K562 (cell line): Measurements from ENCODE around the gene SPATA20. TPM values are rescaled to one million over a fixed set of nuclear protein-coding genes. Genes with fewer than 3 reads are reported as not detected.

Experiments
- ATAC-seq: fragments of 200-7000 bp; cut with Tn5 transposase; 3 replicates; pipeline ENCODE4 v1.9.1; 2020; ENCODE audit warnings: moderate library complexity
- BruUV-seq: library from RNA; stranded (reverse); fragments of 400-500 nt; replicated peaks from 2 replicates; lab custom pipeline; 2021; lab: Mats Ljungman, UMichigan
- CTCF ChIA-PET: fragments of 300-600 bp; formaldehyde crosslinking; extraction: SDS; loops from one replicate; lab custom pipeline; 2021; ENCODE audit warnings: low intra/inter-chr PET ratio; lab: Yijun Ruan, JAX
- POLR2A ChIA-PET: fragments of 300-600, 350-650 bp; sonication (Branson Sonifier 250); formaldehyde crosslinking; extraction: SDS; loops from one replicate; lab custom pipeline; 2021; ENCODE audit warnings: antibody characterized with exemption, inconsistent platforms; lab: Yijun Ruan, JAX
- DNase-seq, 4 experiments: peaks; one replicate each; pipeline versions ENCODE4 v3.0.0 to v3.0.0-alpha.2; 2011 to 2018; ENCODE audit warnings: low spot score in 3 of 4, mixed read lengths in 3 of 4; ENCODE audit errors: extremely low read depth in 1 of 4
- FAIRE-seq: peaks from 2 replicates; lab custom pipeline; 2011; peaks lifted over from hg19 to GRCh38; lab: Jason Lieb, UNC
- H2AFZ ChIP-seq: 2 replicates; pipeline ENCODE4 v1.6.0; 2011; ENCODE audit warnings: low read depth, low read length, control low read depth, inconsistent platforms
- H3K27ac ChIP-seq: fragments of 200-600 bp; 3 replicates; pipeline ENCODE4 v1.8.0; 2011; ENCODE audit warnings: low read depth, mild to moderate bottlenecking, control low read depth, inconsistent platforms, low read length, moderate library complexity, mixed read lengths; ENCODE audit errors: extremely low read depth
- H3K27me3 ChIP-seq, 2 experiments: fragments of 300-600 bp in 1 of 2; 2 replicates in 1 of 2; 3 replicates in 1 of 2; pipeline versions ENCODE4 v1.6.0 to v1.8.0; 2011; ENCODE audit warnings: inconsistent platforms in 2 of 2, low read length in 2 of 2, mild to moderate bottlenecking in 1 of 2, mixed read lengths in 1 of 2, moderate library complexity in 1 of 2; ENCODE audit not compliant: control insufficient read depth in 2 of 2, insufficient read depth in 2 of 2
- H3K36me3 ChIP-seq: fragments of 300-600 bp; 3 replicates; pipeline ENCODE4 v1.8.0; 2011; ENCODE audit warnings: mild to moderate bottlenecking, low read length, inconsistent platforms; ENCODE audit not compliant: control insufficient read depth, insufficient read depth
- H3K4me1 ChIP-seq, 2 experiments: fragments of 200-600 bp in 1 of 2; replicated peaks in 1 of 2; 2 replicates in 1 of 2; 3 replicates in 1 of 2; pipeline versions ENCODE4 v1.5.1 to v1.8.0; 2011; ENCODE audit warnings: inconsistent platforms in 2 of 2, low read length in 2 of 2, mild to moderate bottlenecking in 1 of 2, mixed read lengths in 1 of 2, moderate library complexity in 1 of 2; ENCODE audit not compliant: control insufficient read depth in 2 of 2, insufficient read depth in 2 of 2
- H3K4me2 ChIP-seq: 2 replicates; pipeline ENCODE4 v1.6.1; 2011; ENCODE audit warnings: low read length, control low read depth, inconsistent platforms, mixed read lengths; ENCODE audit not compliant: insufficient read depth
- H3K4me3 ChIP-seq: fragments of 200-600 bp; sonication (generic), shearing (Covaris generic); 2 replicates; pipeline ENCODE4 v1.5.1; 2016; ENCODE audit warnings: control low read depth, inconsistent platforms
- H3K79me2 ChIP-seq: fragments of 200-600 bp; 3 replicates; pipeline ENCODE4 v1.8.0; 2011; ENCODE audit warnings: low read length, inconsistent platforms; ENCODE audit not compliant: control insufficient read depth, insufficient read depth
- H3K9ac ChIP-seq, 2 experiments: 2 replicates each; pipeline versions ENCODE4 v1.6.0 to v1.6.1; 2011; ENCODE audit warnings: low read depth in 2 of 2, low read length in 2 of 2, control low read depth in 1 of 2, inconsistent platforms in 1 of 2, mild to moderate bottlenecking in 1 of 2, mixed read lengths in 1 of 2; ENCODE audit not compliant: insufficient read depth in 1 of 2
- H3K9me1 ChIP-seq: one replicate; pipeline ENCODE4 v1.6.0; 2011; ENCODE audit warnings: inconsistent platforms, mild to moderate bottlenecking, low read length, moderate library complexity; ENCODE audit not compliant: control insufficient read depth, insufficient read depth
- H3K9me3 ChIP-seq: replicated peaks from 2 replicates; pipeline ENCODE4 v1.5.1; 2011; ENCODE audit warnings: low read depth, low read length, inconsistent platforms; ENCODE audit not compliant: control insufficient read depth, insufficient read depth
- H4K20me1 ChIP-seq: replicated peaks from 2 replicates; pipeline ENCODE4 v1.6.1; 2011; ENCODE audit warnings: low read length, inconsistent platforms, mixed read lengths; ENCODE audit not compliant: control insufficient read depth, insufficient read depth
- BCL6 ChIP-seq: fragments of 250-450 bp; sonication (Bioruptor Pico); IDR thresholded peaks from 2 replicates; pipeline ENCODE4 v1.4.0; 2020
- FOXK2 ChIP-seq, 2 experiments: fragments of 450-650 bp; IDR thresholded peaks in 1 of 2; conservative IDR thresholded peaks in 1 of 2; 2 replicates each; pipeline ENCODE4 v1.6.1; 2016; ENCODE audit warnings: low read depth in 2 of 2, mild to moderate bottlenecking in 1 of 2
- GTF2E2 ChIP-seq: fragments of 200-800 bp; sonication (Bioruptor generic); IDR thresholded peaks from 2 replicates; pipeline ENCODE4 v1.6.1; 2016; ENCODE audit warnings: missing genetic modification characterization, missing compliant biosample characterization
- HDAC3 ChIP-seq: fragments of 450-650 bp; IDR thresholded peaks from 2 replicates; pipeline ENCODE4 v1.6.1; 2018; ENCODE audit warnings: borderline replicate concordance, mild to moderate bottlenecking, moderate library complexity; ENCODE audit not compliant: partially characterized antibody
- MAFF ChIP-seq: IDR thresholded peaks from 2 replicates; pipeline ENCODE4 v1.6.1; 2012; ENCODE audit warnings: low read length, improper control_type of control experiment
- NFXL1 ChIP-seq: fragments of 450-650 bp; formaldehyde crosslinking; IDR thresholded peaks from 2 replicates; pipeline ENCODE4 v1.4.0; 2021; ENCODE audit warnings: mild to moderate bottlenecking
- POLR2AphosphoS2 ChIP-seq: IDR thresholded peaks from 2 replicates; pipeline ENCODE4 v1.6.1; 2012; ENCODE audit warnings: low read length, improper control_type of control experiment
- POLR2G ChIP-seq: fragments of 200-400 bp; formaldehyde crosslinking; IDR thresholded peaks from 2 replicates; pipeline ENCODE4 v1.6.1; 2017; ENCODE audit warnings: low read depth, mild to moderate bottlenecking, antibody characterized with exemption, low read length, moderate library complexity
- PTTG1 ChIP-seq: fragments of 450-650 bp; IDR thresholded peaks from 2 replicates; pipeline ENCODE4 v1.6.1; 2016; ENCODE audit warnings: low read depth, mild to moderate bottlenecking, missing genetic modification characterization, missing compliant biosample characterization
- RBM17 ChIP-seq: fragments of 200-400 bp; formaldehyde crosslinking; IDR thresholded peaks from 2 replicates; pipeline ENCODE4 v1.6.1; 2017; ENCODE audit warnings: low read depth, mild to moderate bottlenecking, low read length, borderline replicate concordance
- SMAD4 ChIP-seq: fragments of 250-450 bp; sonication (Bioruptor Pico); conservative IDR thresholded peaks from 2 replicates; pipeline ENCODE4 v1.8.0; 2021; ENCODE audit warnings: inconsistent platforms, mild to moderate bottlenecking, moderate library complexity
- SMARCE1 ChIP-seq: fragments of 450-650 bp; IDR thresholded peaks from 2 replicates; pipeline ENCODE4 v1.7.1; 2016; ENCODE audit warnings: mild to moderate bottlenecking
- STAT5B ChIP-seq: fragments of 250-450 bp; sonication (Bioruptor Pico); IDR thresholded peaks from 2 replicates; pipeline ENCODE4 v1.8.0; 2021; ENCODE audit warnings: mild to moderate bottlenecking, inconsistent platforms
- WHSC1 ChIP-seq: IDR thresholded peaks from one replicate; pipeline ENCODE4 v1.6.1; 2012; ENCODE audit warnings: low read length, control low read depth, inconsistent platforms
- ZNF41 ChIP-seq: fragments of 250-450 bp; sonication (Bioruptor Pico); conservative IDR thresholded peaks from 2 replicates; pipeline ENCODE4 v1.4.0; 2020; ENCODE audit warnings: mild to moderate bottlenecking
- ZNF507 ChIP-seq: conservative IDR thresholded peaks from 2 replicates; pipeline ENCODE4 v1.6.1; 2017; ENCODE audit warnings: missing genetic modification characterization, missing compliant biosample characterization
- ZNF551 ChIP-seq: fragments of 250-450 bp; sonication (Bioruptor Pico); IDR thresholded peaks from 2 replicates; pipeline ENCODE4 v1.5.0; 2021; ENCODE audit warnings: mild to moderate bottlenecking, moderate library complexity
- ZNF561 ChIP-seq: fragments of 450-650 bp; formaldehyde crosslinking; conservative IDR thresholded peaks from 2 replicates; pipeline ENCODE4 v1.4.0; 2020; ENCODE audit warnings: mild to moderate bottlenecking, moderate library complexity
- ZNF766 ChIP-seq: fragments of 200-800 bp; sonication (Bioruptor generic); conservative IDR thresholded peaks from 2 replicates; pipeline ENCODE4 v1.6.1; 2016; ENCODE audit warnings: missing genetic modification characterization, missing compliant biosample characterization
- WGBS: fragments of 100-300 bp; shearing (Covaris generic); methylation state at CpG from one replicate; pipeline ENCODE4 v1.1.6; 2016; ENCODE audit warnings: low coverage, mixed read lengths; ENCODE audit not compliant: insufficient coverage; ENCODE audit errors: missing lambda C conversion rate; 5-methylcytosine and 5-hydroxymethylcytosine counted together
- in situ Hi-C: fragments of 300-500 bp; cut with MboI; formaldehyde crosslinking; loops from 4 replicates; pipeline ENCODE4 v1.15.0; 2018; ENCODE audit warnings: inconsistent platforms, mixed read lengths
- intact Hi-C: fragments of 100-400 bp; cut with micrococcal nuclease; formaldehyde crosslinking; loops from 2 replicates; pipeline ENCODE4 v1.14.2; 2022
- polyA plus RNA-seq, 8 experiments: library from polyadenylated mRNA; depleted of rRNA in 4 of 8; stranded (reverse) in 5 of 8; unstranded in 3 of 8; fragments of >200 nt; fragmentation: Nextera tagmentation in 2 of 8; fragmentation: Illumina TruSeq in 1 of 8; extraction: Ambion mirVana in 2 of 8; extraction: Trizol in 1 of 8; gene quantifications; 2 replicates each; pipeline versions ENCODE4 v1.2.1 to v1.2.3, GENCODE V29; 2011 to 2014; ENCODE audit warnings: inconsistent platforms in 1 of 8, missing spikeins in 1 of 8
- total RNA-seq, 7 experiments: library from RNA; depleted of rRNA in 6 of 7; stranded (reverse); fragments of >200 nt in 6 of 7; fragmentation: Illumina TruSeq in 2 of 7; extraction: Trizol in 2 of 7; gene quantifications; 2 replicates each; pipeline versions ENCODE4 v1.2.1 to v1.2.3, GENCODE V29; 2011 to 2021; ENCODE audit warnings: low replicate concordance in 1 of 7
- TF ChIP-seq, protein P1 (sequence below), 2 experiments: fragments of 450-650 bp; IDR thresholded peaks; 2 replicates each; pipeline ENCODE4 v1.6.1; 2018; ENCODE audit warnings: mild to moderate bottlenecking in 2 of 2, low read depth in 1 of 2; ENCODE audit not compliant: partially characterized antibody in 2 of 2

Gene SPATA20
- total and polyA plus RNA-seq, 9 of the 15 experiments (the other 6 are each of a cell fraction or from before 2014, with no cell fraction given): 0.08 to 4.0 (median 1.5) TPM

GRCh38 chr17:50570032-50570431 is 23.1 kb downstream of the SPATA20 start:
- BruUV-seq: no TSS peak
- no peak overlapping the region for H3K4me2 ChIP-seq
- no peak for FAIRE-seq

DNA sequence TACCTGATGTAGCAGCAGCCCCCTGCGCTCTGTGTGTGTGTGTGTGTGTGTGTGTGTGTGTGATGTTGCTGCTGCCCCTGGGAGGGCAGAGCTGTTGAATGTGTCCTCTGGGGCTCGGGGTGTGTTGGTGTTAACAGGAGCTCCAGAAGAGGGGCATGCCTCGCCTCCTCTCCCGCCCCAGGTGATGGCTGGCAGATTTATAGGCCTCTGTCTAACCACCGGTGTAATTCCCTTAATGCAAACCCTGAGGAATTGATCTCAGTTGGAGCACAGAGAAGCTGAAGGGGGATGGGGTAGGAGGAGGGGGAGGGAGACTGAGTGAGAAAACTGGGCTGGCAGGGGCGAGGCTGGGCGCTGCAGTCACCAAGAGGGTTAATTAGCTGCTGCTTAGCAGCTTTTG is 23.6 kb downstream of the SPATA20 start:
- no peaks in the 10 kb centered on the region for H3K9me1 ChIP-seq
- no peak for ATAC-seq
- no peaks in the 10 kb centered on the region for H3K9me3 ChIP-seq
- no TSS peak for BruUV-seq
- ChIA-PET POLR2A (interaction anchor here (1.1 to 1.6 kb wide), 2 partner anchors 8 to 22 kb away, joined by 3 read pairs; no protein-coding TSS in a partner anchor), CTCF (no interaction called here)
- peaks cover 5 to 71% of the 10 kb centered on the region in 2 experiments; a peak in 4 of 5 replicates for H3K27me3 ChIP-seq
- H3K4me3 ChIP-seq: no peak overlapping the region
- no peak overlapping the region for H3K27ac ChIP-seq
- FAIRE-seq: no peak
- in situ Hi-C loops: no loop called here
- no peak overlapping the region for H2AFZ ChIP-seq
- no peaks in the 10 kb centered on the region for H3K36me3 ChIP-seq
- no peaks in the 10 kb centered on the region for H3K79me2 ChIP-seq
- H4K20me1 ChIP-seq: peaks cover 7% of the 10 kb centered on the region; the same call in 1 of the 2 replicates
- no peak overlapping the region for H3K9ac ChIP-seq
- 2% methylated on average over 6 of the region's 7 CpGs for WGBS
- intact Hi-C loops: no loop called here
- no peak overlapping the region for H3K4me2 ChIP-seq
- DNase-seq: no peak
- peaks cover 7 to 12% of the 10 kb centered on the region in 2 experiments; a peak in 3 of 5 replicates for H3K4me1 ChIP-seq
- no peak for TF ChIP-seq STAT5B (CRISPR knock-in tag)
- no peak for TF ChIP-seq HDAC3
- TF ChIP-seq GTF2E2 (tag): no peak
- TF ChIP-seq ZNF41 (CRISPR knock-in tag): no peak
- TF ChIP-seq POLR2G: no peak
- TF ChIP-seq RBM17: no peak
- TF ChIP-seq, protein P1, sequence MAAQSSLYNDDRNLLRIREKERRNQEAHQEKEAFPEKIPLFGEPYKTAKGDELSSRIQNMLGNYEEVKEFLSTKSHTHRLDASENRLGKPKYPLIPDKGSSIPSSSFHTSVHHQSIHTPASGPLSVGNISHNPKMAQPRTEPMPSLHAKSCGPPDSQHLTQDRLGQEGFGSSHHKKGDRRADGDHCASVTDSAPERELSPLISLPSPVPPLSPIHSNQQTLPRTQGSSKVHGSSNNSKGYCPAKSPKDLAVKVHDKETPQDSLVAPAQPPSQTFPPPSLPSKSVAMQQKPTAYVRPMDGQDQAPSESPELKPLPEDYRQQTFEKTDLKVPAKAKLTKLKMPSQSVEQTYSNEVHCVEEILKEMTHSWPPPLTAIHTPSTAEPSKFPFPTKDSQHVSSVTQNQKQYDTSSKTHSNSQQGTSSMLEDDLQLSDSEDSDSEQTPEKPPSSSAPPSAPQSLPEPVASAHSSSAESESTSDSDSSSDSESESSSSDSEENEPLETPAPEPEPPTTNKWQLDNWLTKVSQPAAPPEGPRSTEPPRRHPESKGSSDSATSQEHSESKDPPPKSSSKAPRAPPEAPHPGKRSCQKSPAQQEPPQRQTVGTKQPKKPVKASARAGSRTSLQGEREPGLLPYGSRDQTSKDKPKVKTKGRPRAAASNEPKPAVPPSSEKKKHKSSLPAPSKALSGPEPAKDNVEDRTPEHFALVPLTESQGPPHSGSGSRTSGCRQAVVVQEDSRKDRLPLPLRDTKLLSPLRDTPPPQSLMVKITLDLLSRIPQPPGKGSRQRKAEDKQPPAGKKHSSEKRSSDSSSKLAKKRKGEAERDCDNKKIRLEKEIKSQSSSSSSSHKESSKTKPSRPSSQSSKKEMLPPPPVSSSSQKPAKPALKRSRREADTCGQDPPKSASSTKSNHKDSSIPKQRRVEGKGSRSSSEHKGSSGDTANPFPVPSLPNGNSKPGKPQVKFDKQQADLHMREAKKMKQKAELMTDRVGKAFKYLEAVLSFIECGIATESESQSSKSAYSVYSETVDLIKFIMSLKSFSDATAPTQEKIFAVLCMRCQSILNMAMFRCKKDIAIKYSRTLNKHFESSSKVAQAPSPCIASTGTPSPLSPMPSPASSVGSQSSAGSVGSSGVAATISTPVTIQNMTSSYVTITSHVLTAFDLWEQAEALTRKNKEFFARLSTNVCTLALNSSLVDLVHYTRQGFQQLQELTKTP (IDR thresholded peaks at IDR 0.05; ENCODE audit: low read depth in 1 of 2, partially characterized antibody in 2 of 2): no peak
- no peak for TF ChIP-seq MAFF
- TF ChIP-seq ZNF507 (tag): no peak

More at GRCh38 chr17:50570032-50570431, 23.1 kb downstream of the SPATA20 start:
- H3K27me3 ChIP-seq: peaks cover 5 to 68% of the 10 kb centered on the region in 2 experiments; a peak in 4 of 5 replicates
- no peak overlapping the region for H3K4me3 ChIP-seq
- 19% methylated on average over 8 of the region's 8 CpGs for WGBS
- ATAC-seq (no peak), DNase-seq (no peak)
- peaks cover 7% of the 10 kb centered on the region; the same call in 1 of the 2 replicates for H4K20me1 ChIP-seq
- no peaks in the 10 kb centered on the region for H3K36me3 ChIP-seq
- in situ Hi-C loops: no loop called here
- POLR2A ChIA-PET: interaction anchor here (1.1 to 1.6 kb wide), 2 partner anchors 9 to 23 kb away, joined by 3 read pairs; no protein-coding TSS in a partner anchor
- H3K27ac ChIP-seq: no peak overlapping the region
- no peaks in the 10 kb centered on the region for H3K79me2 ChIP-seq
- no peak overlapping the region for H3K9ac ChIP-seq
- CTCF ChIA-PET: no interaction called here
- no peak for TF ChIP-seq WHSC1
- TF ChIP-seq BCL6 (CRISPR knock-in tag): no peak
- no peak for TF ChIP-seq ZNF551 (CRISPR knock-in tag)
- no peak for TF ChIP-seq SMAD4
- TF ChIP-seq SMARCE1: no peak
- no peak for TF ChIP-seq ZNF561 (CRISPR knock-in tag)
- no peak for TF ChIP-seq FOXK2 (conservative IDR thresholded peaks at IDR 0.05 in 1 of 2, IDR thresholded peaks at IDR 0.05 in 1 of 2; ENCODE audit: low read depth in 2 of 2)
- no peak for TF ChIP-seq ZNF766 (CRISPR knock-in tag)
- no peak for TF ChIP-seq PTTG1 (tag)
- no peak for TF ChIP-seq NFXL1 (CRISPR knock-in tag)
- no peak for TF ChIP-seq POLR2AphosphoS2
- H3K9me1 ChIP-seq: no peaks in the 10 kb centered on the region
- intact Hi-C loops: no loop called here
- H3K9me3 ChIP-seq: no peaks in the 10 kb centered on the region
- H2AFZ ChIP-seq: no peak overlapping the region
- peaks cover 7 to 12% of the 10 kb centered on the region in 2 experiments; a peak in 3 of 5 replicates for H3K4me1 ChIP-seq
